Measurements from ENCODE around the gene JMJD6. TPM values are rescaled to one million over a fixed set of nuclear protein-coding genes. Genes with fewer than 3 reads are reported as not detected.
"Not testable (repeated sequence)": the region's sequence is repeated elsewhere in the genome, so short reads cannot be mapped to it uniquely, and the experiment has no call there.

Gene JMJD6
- total RNA-seq, 3 donors from 2014 or later (not counting 1 experiment from before 2014, with no cell fraction given) = 169 to 257 (median 195) TPM

DNA sequence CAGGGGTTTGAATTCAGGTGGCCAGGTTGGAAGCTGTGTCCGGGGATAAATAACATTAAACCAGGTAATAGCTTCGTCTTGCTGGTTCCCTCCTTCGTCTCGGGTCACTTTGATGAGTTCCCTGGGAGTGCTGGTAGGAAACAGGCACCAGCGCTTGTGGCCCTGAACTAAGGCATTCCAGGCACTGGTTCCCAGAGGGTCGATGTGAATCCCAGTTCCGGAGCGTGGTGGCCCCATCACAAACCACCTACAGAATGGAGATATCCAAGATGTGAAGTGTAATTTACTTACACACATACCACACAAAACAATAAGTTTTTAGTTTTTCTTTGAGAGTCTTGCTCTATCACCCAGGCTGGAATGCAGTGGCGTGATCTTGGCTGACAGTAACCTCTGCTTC lies 2.6 kb downstream of the JMJD6 start:
- 98% methylated on average over 9 of the region's 9 CpGs for WGBS (ENCODE audit: insufficient coverage)
- TF ChIP-seq, protein P1, sequence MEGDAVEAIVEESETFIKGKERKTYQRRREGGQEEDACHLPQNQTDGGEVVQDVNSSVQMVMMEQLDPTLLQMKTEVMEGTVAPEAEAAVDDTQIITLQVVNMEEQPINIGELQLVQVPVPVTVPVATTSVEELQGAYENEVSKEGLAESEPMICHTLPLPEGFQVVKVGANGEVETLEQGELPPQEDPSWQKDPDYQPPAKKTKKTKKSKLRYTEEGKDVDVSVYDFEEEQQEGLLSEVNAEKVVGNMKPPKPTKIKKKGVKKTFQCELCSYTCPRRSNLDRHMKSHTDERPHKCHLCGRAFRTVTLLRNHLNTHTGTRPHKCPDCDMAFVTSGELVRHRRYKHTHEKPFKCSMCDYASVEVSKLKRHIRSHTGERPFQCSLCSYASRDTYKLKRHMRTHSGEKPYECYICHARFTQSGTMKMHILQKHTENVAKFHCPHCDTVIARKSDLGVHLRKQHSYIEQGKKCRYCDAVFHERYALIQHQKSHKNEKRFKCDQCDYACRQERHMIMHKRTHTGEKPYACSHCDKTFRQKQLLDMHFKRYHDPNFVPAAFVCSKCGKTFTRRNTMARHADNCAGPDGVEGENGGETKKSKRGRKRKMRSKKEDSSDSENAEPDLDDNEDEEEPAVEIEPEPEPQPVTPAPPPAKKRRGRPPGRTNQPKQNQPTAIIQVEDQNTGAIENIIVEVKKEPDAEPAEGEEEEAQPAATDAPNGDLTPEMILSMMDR (IDR thresholded peaks at IDR 0.05) = no peak
- ATAC-seq (no peak), DNase-seq (no peak)
- peaks cover 41% of the 10 kb centered on the region for H3K4me1 ChIP-seq (ENCODE audit: control insufficient read depth, insufficient read depth, low read length)
- H3K9me3 ChIP-seq (ENCODE audit: control insufficient read depth, insufficient read depth, low read length) = no peaks in the 10 kb centered on the region
- Mint-ChIP-seq H3K36me3 (peaks cover 18% of the 10 kb centered on the region), H3K27ac (peak overlapping the region in 1 of 2 donors; percentile 31), H3K27me3 (ENCODE audit: low read depth in 2 of 2) (no peaks in the 10 kb centered on the region), H3K4me3 (no peak overlapping the region), H3K4me1 (peaks cover 36% of the 10 kb centered on the region in 2 donors), H3K9me3 (no peaks in the 10 kb centered on the region)
- intact Hi-C loops (cut with micrococcal nuclease) = no loop called here
- no peak overlapping the region for H3K27ac ChIP-seq (ENCODE audit: low read length)
- no peaks in the 10 kb centered on the region for H3K27me3 ChIP-seq (ENCODE audit: control insufficient read depth, insufficient read depth, low read length)
- no peak overlapping the region for H3K4me3 ChIP-seq (ENCODE audit: low read length)
- H3K36me3 ChIP-seq (ENCODE audit: control insufficient read depth, insufficient read depth, low read length) = peaks cover 44% of the 10 kb centered on the region

DNA sequence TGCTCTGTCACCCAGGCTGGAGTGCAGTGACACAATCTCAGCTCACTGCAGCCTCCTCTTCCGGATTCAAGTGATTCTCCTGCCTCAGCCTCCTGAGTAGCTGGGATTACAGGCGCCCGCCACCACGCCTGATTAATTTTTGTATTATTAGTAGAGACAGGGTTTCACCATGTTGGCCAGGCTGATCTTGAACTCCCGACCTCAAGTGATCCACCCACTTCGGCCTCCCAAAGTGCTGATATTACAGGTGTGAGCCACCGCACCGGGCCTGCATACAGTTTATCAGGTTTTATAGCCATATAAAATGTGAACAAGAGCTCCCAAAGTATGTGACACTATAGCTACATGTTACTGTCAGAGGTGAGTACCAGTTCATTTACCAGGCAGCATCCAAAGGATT lies 3.4 kb downstream of the JMJD6 start:
- peaks cover 34% of the 10 kb centered on the region for H3K4me1 ChIP-seq (ENCODE audit: control insufficient read depth, insufficient read depth, low read length)
- H3K4me3 ChIP-seq (ENCODE audit: low read length); H3K27me3 ChIP-seq (ENCODE audit: control insufficient read depth, insufficient read depth, low read length); H3K27me3 Mint-ChIP-seq (ENCODE audit: low read depth in 2 of 2); intact Hi-C loops (cut with micrococcal nuclease); ATAC-seq; H3K9me3 ChIP-seq (ENCODE audit: control insufficient read depth, insufficient read depth, low read length); DNase-seq; H3K9me3 Mint-ChIP-seq; H3K27ac ChIP-seq (ENCODE audit: low read length): not testable (repeated sequence)
- peaks cover 52% of the 10 kb centered on the region for H3K36me3 ChIP-seq (ENCODE audit: control insufficient read depth, insufficient read depth, low read length)
- WGBS (ENCODE audit: insufficient coverage) = 97% methylated on average over 8 of the region's 8 CpGs
- Mint-ChIP-seq H3K4me3 (peak overlapping the region; percentile 9), H3K27ac (peak overlapping the region in 1 of 2 donors; percentile 31), H3K36me3 (peaks cover 18% of the 10 kb centered on the region), H3K4me1 (peaks cover 35 to 36% of the 10 kb centered on the region in 2 donors)

DNA sequence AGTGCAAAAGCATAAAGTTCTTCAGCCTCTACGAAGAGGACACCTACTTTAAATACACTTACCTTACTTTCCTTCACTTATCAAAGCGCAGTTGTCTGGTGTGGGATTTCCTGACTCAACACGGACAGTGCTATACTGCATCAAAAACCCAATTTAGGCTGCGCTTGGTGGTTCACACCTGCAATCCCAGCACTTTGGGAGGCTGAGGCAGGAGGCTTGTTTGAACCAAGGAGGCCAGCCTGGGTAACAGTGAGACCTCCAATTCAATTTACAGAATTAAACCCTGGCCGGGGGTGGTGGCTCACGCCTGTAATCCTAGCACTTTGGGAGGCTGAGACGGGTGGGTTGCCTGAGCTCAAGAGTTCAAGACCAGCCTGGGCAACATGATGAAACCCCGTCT lies 4.1 kb downstream of the JMJD6 start:
- Mint-ChIP-seq H3K27me3 (ENCODE audit: low read depth in 2 of 2) (no peaks in the 10 kb centered on the region), H3K36me3 (peaks cover 18% of the 10 kb centered on the region), H3K9me3 (no peaks in the 10 kb centered on the region), H3K4me3 (no peak overlapping the region), H3K27ac (peak overlapping the region; percentile 44 to 81), H3K4me1 (peaks cover 28 to 29% of the 10 kb centered on the region in 2 donors)
- Histone ChIP-seq H3K27me3 (ENCODE audit: control insufficient read depth, insufficient read depth, low read length) (no peaks in the 10 kb centered on the region), H3K27ac (ENCODE audit: low read length) (no peak overlapping the region), H3K4me1 (ENCODE audit: control insufficient read depth, insufficient read depth, low read length) (peaks cover 27% of the 10 kb centered on the region), H3K36me3 (ENCODE audit: control insufficient read depth, insufficient read depth, low read length) (peaks cover 57% of the 10 kb centered on the region), H3K4me3 (ENCODE audit: low read length) (no peak overlapping the region), H3K9me3 (ENCODE audit: control insufficient read depth, insufficient read depth, low read length) (no peaks in the 10 kb centered on the region)
- DNase-seq (no peak), ATAC-seq (no peak)
- intact Hi-C loops (cut with micrococcal nuclease) = no loop called here
- WGBS (ENCODE audit: insufficient coverage) = 96% methylated on average over 8 of the region's 8 CpGs
- TF ChIP-seq, protein P1 (IDR thresholded peaks at IDR 0.05) = no peak

DNA sequence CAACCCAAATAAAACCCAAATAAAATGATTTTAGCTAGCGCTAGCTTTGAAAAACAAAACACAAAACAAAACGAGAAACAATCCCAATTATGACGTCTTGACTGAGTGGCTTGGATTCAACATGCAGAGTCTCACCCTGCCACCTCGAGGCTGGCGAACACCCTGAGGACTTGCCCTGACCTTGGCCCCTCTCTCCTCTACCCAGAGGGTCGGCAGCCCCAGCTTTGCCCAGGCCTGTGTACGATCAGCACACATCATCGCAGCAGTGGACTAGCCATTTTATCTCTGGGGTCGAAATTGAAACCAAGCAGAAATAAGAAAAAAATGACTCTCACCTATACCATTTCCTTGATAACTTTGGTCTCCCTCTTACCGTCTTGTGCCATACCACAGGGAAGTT lies 4.9 kb downstream of the JMJD6 start:
- Mint-ChIP-seq H3K27me3 (ENCODE audit: low read depth in 2 of 2) (no peaks in the 10 kb centered on the region), H3K36me3 (peaks cover 21% of the 10 kb centered on the region), H3K4me1 (peaks cover 28 to 31% of the 10 kb centered on the region in 2 donors), H3K27ac (peak overlapping the region; percentile 44 to 81), H3K9me3 (no peaks in the 10 kb centered on the region), H3K4me3 (peak overlapping the region; percentile 51)
- Histone ChIP-seq H3K27me3 (ENCODE audit: control insufficient read depth, insufficient read depth, low read length) (no peaks in the 10 kb centered on the region), H3K4me1 (ENCODE audit: control insufficient read depth, insufficient read depth, low read length) (peaks cover 31% of the 10 kb centered on the region), H3K27ac (ENCODE audit: low read length) (no peak overlapping the region), H3K4me3 (ENCODE audit: low read length) (no peak overlapping the region), H3K9me3 (ENCODE audit: control insufficient read depth, insufficient read depth, low read length) (no peaks in the 10 kb centered on the region), H3K36me3 (ENCODE audit: control insufficient read depth, insufficient read depth, low read length) (peaks cover 65% of the 10 kb centered on the region)
- 91% methylated on average over 10 of the region's 10 CpGs for WGBS (ENCODE audit: insufficient coverage)
- intact Hi-C loops (cut with micrococcal nuclease) = no loop called here
- ATAC-seq (no peak), DNase-seq (no peak)
- TF ChIP-seq, protein P1 (IDR thresholded peaks at IDR 0.05) = no peak

Data from natural killer cell (primary cell).